HepG2 (cell line): ENCODE measurements around the gene CCDC93. TPM values are rescaled to one million over a fixed set of nuclear protein-coding genes. Genes with fewer than 3 reads are reported as not detected.

ENCODE experiments used
- ATAC-seq: fragments of 200-7000 bp; cut with Tn5 transposase; 3 replicates; pipeline ENCODE4 v1.9.1; 2020; ENCODE audit warnings: mild to moderate bottlenecking, moderate library complexity
- BruUV-seq: library from RNA; stranded (reverse); fragments of 400-500 nt; replicated peaks from 2 replicates; lab custom pipeline; 2021; lab: Mats Ljungman, UMichigan
- CTCF ChIA-PET: fragments of 300-600 bp; formaldehyde crosslinking; extraction: SDS; loops from one replicate; lab custom pipeline; 2021; ENCODE audit warnings: low total read pairs, inconsistent platforms, low intra/inter-chr PET ratio; lab: Yijun Ruan, JAX
- POLR2A ChIA-PET: fragments of 350-600 bp; sonication (Branson Sonifier 250); formaldehyde crosslinking; loops from one replicate; lab custom pipeline; 2020; ENCODE audit warnings: antibody characterized with exemption, inconsistent platforms; lab: Yijun Ruan, JAX
- DNase-seq: peaks from one replicate; pipeline ENCODE4 v3.0.0-alpha.2; 2015; ENCODE audit warnings: low spot score
- FAIRE-seq: peaks from 3 replicates; lab custom pipeline; 2011; peaks lifted over from hg19 to GRCh38; lab: Jason Lieb, UNC
- H2AFZ ChIP-seq: one replicate; pipeline ENCODE4 v1.6.1; 2011; ENCODE audit warnings: low read length, inconsistent platforms
- H3K27ac ChIP-seq: fragments of 300-600 bp; 3 replicates; pipeline ENCODE4 v1.8.0; 2011; ENCODE audit warnings: mixed run types, mild to moderate bottlenecking, mixed read lengths, low read length, inconsistent platforms; ENCODE audit not compliant: insufficient read depth; ENCODE audit errors: extremely low read length
- H3K27me3 ChIP-seq, 2 experiments: fragments of 200-600 bp in 1 of 2; 2 replicates in 1 of 2; 3 replicates in 1 of 2; pipeline versions ENCODE4 v1.6.0 to v1.8.0; 2011; ENCODE audit warnings: low read length in 2 of 2, mild to moderate bottlenecking in 2 of 2, moderate library complexity in 2 of 2, inconsistent platforms in 1 of 2; ENCODE audit not compliant: insufficient read depth in 2 of 2, control insufficient read depth in 1 of 2
- H3K36me3 ChIP-seq, 2 experiments: fragments of 200-600 bp in 1 of 2; replicated peaks in 1 of 2; 2 replicates in 1 of 2; 3 replicates in 1 of 2; pipeline versions ENCODE4 v1.5.1 to v1.8.0; 2011; ENCODE audit warnings: low read length in 2 of 2, inconsistent platforms in 1 of 2; ENCODE audit not compliant: insufficient read depth in 2 of 2, control insufficient read depth in 1 of 2
- H3K4me1 ChIP-seq: 2 replicates; pipeline ENCODE4 v1.5.1; 2012; ENCODE audit warnings: low read length, inconsistent platforms; ENCODE audit not compliant: insufficient read depth
- H3K4me2 ChIP-seq: 2 replicates; pipeline ENCODE4 v1.6.0; 2011; ENCODE audit warnings: low read depth, low read length, inconsistent platforms
- H3K4me3 ChIP-seq, 3 experiments: fragments of 200-600 bp in 1 of 3; sonication (generic), shearing (Covaris generic) in 1 of 3; replicated peaks in 1 of 3; 2 replicates each; pipeline ENCODE4 v1.5.1; 2011 to 2016; ENCODE audit warnings: low read length in 3 of 3, inconsistent platforms in 2 of 3, low read depth in 2 of 3, mild to moderate bottlenecking in 2 of 3, control low read depth in 1 of 3, mixed read lengths in 1 of 3; ENCODE audit not compliant: insufficient read depth in 1 of 3
- H3K79me2 ChIP-seq: one replicate; pipeline ENCODE4 v1.6.1; 2011; ENCODE audit warnings: low read length, inconsistent platforms; ENCODE audit not compliant: insufficient read depth
- H3K9ac ChIP-seq: 2 replicates; pipeline ENCODE4 v1.6.0; 2011; ENCODE audit warnings: mild to moderate bottlenecking, low read depth, low read length, inconsistent platforms; ENCODE audit not compliant: insufficient read depth
- H3K9me3 ChIP-seq: 2 replicates; pipeline ENCODE4 v1.5.1; 2012; ENCODE audit warnings: mild to moderate bottlenecking, low read length
- H4K20me1 ChIP-seq: 2 replicates; pipeline ENCODE4 v1.6.0; 2011; ENCODE audit warnings: inconsistent platforms, mild to moderate bottlenecking, low read length, moderate library complexity; ENCODE audit not compliant: insufficient read depth
- HMGXB4 ChIP-seq, 2 experiments: sonication (generic) in 1 of 2; formaldehyde crosslinking in 1 of 2; IDR thresholded peaks; 2 replicates each; pipeline versions ENCODE4 v1.4.0 to v1.6.1; 2018 to 2020; ENCODE audit warnings: missing genetic modification reagents in 2 of 2, borderline replicate concordance in 1 of 2, low read depth in 1 of 2, mild to moderate bottlenecking in 1 of 2, missing biosample characterization in 1 of 2
- HNRNPLL ChIP-seq: fragments of 200-400 bp; formaldehyde crosslinking; IDR thresholded peaks from 2 replicates; pipeline ENCODE4 v1.6.1; 2017; ENCODE audit warnings: mild to moderate bottlenecking, low read depth, low read length; ENCODE audit not compliant: poor library complexity, severe bottlenecking
- MAFG ChIP-seq: sonication (generic); formaldehyde crosslinking; IDR thresholded peaks from 2 replicates; pipeline ENCODE4 v1.5.1; 2020; ENCODE audit warnings: mild to moderate bottlenecking, missing genetic modification reagents
- NR3C1 ChIP-seq: sonication (generic); formaldehyde crosslinking; IDR thresholded peaks from 2 replicates; pipeline ENCODE4 v1.4.0; 2020; ENCODE audit warnings: missing genetic modification reagents
- RFXAP ChIP-seq: sonication (generic); formaldehyde crosslinking; IDR thresholded peaks from 2 replicates; pipeline ENCODE4 v1.4.0; 2020; ENCODE audit warnings: missing genetic modification reagents, borderline replicate concordance
- SOX13 ChIP-seq, 3 experiments: fragments of 450-650 bp in 1 of 3; sonication (generic) in 1 of 3; formaldehyde crosslinking in 1 of 3; IDR thresholded peaks in 2 of 3; conservative IDR thresholded peaks in 1 of 3; 2 replicates each; pipeline versions ENCODE4 v1.5.0 to v1.6.1; 2016 to 2020; ENCODE audit warnings: antibody characterized with exemption in 1 of 3, mild to moderate bottlenecking in 1 of 3, missing compliant biosample characterization in 1 of 3, missing genetic modification reagents in 1 of 3, moderate library complexity in 1 of 3
- TFDP1 ChIP-seq: IDR thresholded peaks from 2 replicates; pipeline ENCODE4 v1.6.1; 2016; ENCODE audit warnings: missing compliant biosample characterization, missing genetic modification reagents, borderline replicate concordance
- ZBTB7A ChIP-seq: sonication (generic); formaldehyde crosslinking; IDR thresholded peaks from 2 replicates; pipeline ENCODE4 v1.8.0; 2022; ENCODE audit warnings: mild to moderate bottlenecking, missing genetic modification reagents
- ZNF142 ChIP-seq: sonication (generic); formaldehyde crosslinking; IDR thresholded peaks from 2 replicates; pipeline ENCODE4 v1.4.0; 2020; ENCODE audit warnings: missing genetic modification reagents
- ZNF292 ChIP-seq: sonication (generic); formaldehyde crosslinking; IDR thresholded peaks from 2 replicates; pipeline ENCODE4 v1.8.1; 2022; ENCODE audit warnings: mild to moderate bottlenecking, low read depth, missing genetic modification reagents, borderline replicate concordance
- ZNF468 ChIP-seq: sonication (generic); formaldehyde crosslinking; IDR thresholded peaks from 2 replicates; pipeline ENCODE4 v1.8.0; 2022; ENCODE audit warnings: mild to moderate bottlenecking, moderate library complexity, missing genetic modification reagents
- WGBS: methylation state at CpG from one replicate; pipeline ENCODE4 v1.1.6; 2017; ENCODE audit warnings: low lambda C conversion rate; 5-methylcytosine and 5-hydroxymethylcytosine counted together
- in situ Hi-C: cut with HindIII; loops from 2 replicates; pipeline ENCODE4 v1.10.0; 2017; ENCODE audit warnings: low pct_unique_long_range_greater_than_20kb; ENCODE audit not compliant: extremely low pct_ligation_motif_present
- intact Hi-C: fragments of 100-400 bp; cut with micrococcal nuclease; formaldehyde crosslinking; loops from one replicate; pipeline ENCODE4 v1.10.0; 2022; ENCODE audit not compliant: unreplicated experiment
- polyA plus RNA-seq, 8 experiments: library from polyadenylated mRNA; depleted of rRNA in 3 of 8; stranded (reverse) in 7 of 8; unstranded in 1 of 8; fragments of >200 nt; fragmentation: Illumina TruSeq in 4 of 8; extraction: Trizol in 4 of 8; gene quantifications; 2 replicates each; pipeline versions ENCODE4 v1.2.1 to v1.2.3, GENCODE V29; 2011 to 2016; ENCODE audit warnings: low read depth in 4 of 8, missing spikeins in 1 of 8, mixed read lengths in 1 of 8; ENCODE audit not compliant: insufficient read depth in 1 of 8
- total RNA-seq, 5 experiments: library from RNA; depleted of rRNA; stranded (reverse); fragments of >200 nt; fragmentation: Illumina TruSeq; extraction: Trizol; gene quantifications; 2 replicates each; pipeline ENCODE4 v1.2.3, GENCODE V29; 2016; ENCODE audit warnings: low read depth in 1 of 5

The CCDC93 gene
- total and polyA plus RNA-seq, 2 of the 13 experiments (the other 11 are each of a cell fraction or from before 2014, with no cell fraction given): 37.2 to 53.2 TPM

- no peak for TF ChIP-seq ZBTB7A (CRISPR knock-in tag)
Observed at GRCh38 chr2:117888897-117889296, 125.0 kb downstream of the CCDC93 start (continued).

- ChIA-PET CTCF (no interaction called here), POLR2A (no interaction called here)
- Histone ChIP-seq H3K9me3 (peaks cover 5% of the 10 kb centered on the region; the same call in 1 of the 2 replicates), H3K4me1 (no peaks in the 10 kb centered on the region), H3K27me3 (no peaks in the 10 kb centered on the region; a peak in 1 of 5 replicates), H3K36me3 (no peaks in the 10 kb centered on the region), H3K4me3 (no peak overlapping the region), H3K27ac (no peak overlapping the region), H3K79me2 (no peaks in the 10 kb centered on the region), H2AFZ (no peak overlapping the region), H3K9ac (no peak overlapping the region), H4K20me1 (no peaks in the 10 kb centered on the region), H3K4me2 (no peak overlapping the region)
- FAIRE-seq (no peak), ATAC-seq (no peak), DNase-seq (no peak)
- in situ Hi-C loops (no loop called here), intact Hi-C loops (no loop called here)
- 4% methylated on average over 2 of the region's 2 CpGs for WGBS
- BruUV-seq: no TSS peak
- TF ChIP-seq TFDP1 (CRISPR knock-in tag): no peak
- no peak for TF ChIP-seq ZNF468 (CRISPR knock-in tag)
- no peak for TF ChIP-seq HNRNPLL
- TF ChIP-seq MAFG (CRISPR knock-in tag): no peak
- no peak for TF ChIP-seq SOX13 (IDR thresholded peaks at IDR 0.05)
- TF ChIP-seq SOX13 (CRISPR knock-in tag; conservative IDR thresholded peaks at IDR 0.05 in 1 of 2, IDR thresholded peaks at IDR 0.05 in 1 of 2): no peak
- no peak for TF ChIP-seq HMGXB4 (CRISPR knock-in tag; IDR thresholded peaks at IDR 0.05; ENCODE audit: borderline replicate concordance in 1 of 2, low read depth in 1 of 2)
- no peak for TF ChIP-seq RFXAP (CRISPR knock-in tag)
- TF ChIP-seq ZNF292: no peak
- TF ChIP-seq ZNF142: no peak
- no peak for TF ChIP-seq NR3C1 (CRISPR knock-in tag)
Observed at GRCh38 chr2:117885308-117885707, 128.6 kb downstream of the CCDC93 start.
